Embryonic facial prominence (tissue), 1 donor: ENCODE data around the gene DPYSL5.
A peak's percentile ranks its signal among the peaks of the same experiment; 100 is the strongest.
"Not testable (repeated sequence)": the region's sequence is repeated elsewhere in the genome, so short reads cannot be mapped to it uniquely, and the experiment has no call there.

ENCODE experiments used
- DNase-seq: peaks from one replicate; pipeline ENCODE4 v3.0.0-alpha.2; 2016; ENCODE audit errors: extremely low spot score

The DPYSL5 gene

DNA sequence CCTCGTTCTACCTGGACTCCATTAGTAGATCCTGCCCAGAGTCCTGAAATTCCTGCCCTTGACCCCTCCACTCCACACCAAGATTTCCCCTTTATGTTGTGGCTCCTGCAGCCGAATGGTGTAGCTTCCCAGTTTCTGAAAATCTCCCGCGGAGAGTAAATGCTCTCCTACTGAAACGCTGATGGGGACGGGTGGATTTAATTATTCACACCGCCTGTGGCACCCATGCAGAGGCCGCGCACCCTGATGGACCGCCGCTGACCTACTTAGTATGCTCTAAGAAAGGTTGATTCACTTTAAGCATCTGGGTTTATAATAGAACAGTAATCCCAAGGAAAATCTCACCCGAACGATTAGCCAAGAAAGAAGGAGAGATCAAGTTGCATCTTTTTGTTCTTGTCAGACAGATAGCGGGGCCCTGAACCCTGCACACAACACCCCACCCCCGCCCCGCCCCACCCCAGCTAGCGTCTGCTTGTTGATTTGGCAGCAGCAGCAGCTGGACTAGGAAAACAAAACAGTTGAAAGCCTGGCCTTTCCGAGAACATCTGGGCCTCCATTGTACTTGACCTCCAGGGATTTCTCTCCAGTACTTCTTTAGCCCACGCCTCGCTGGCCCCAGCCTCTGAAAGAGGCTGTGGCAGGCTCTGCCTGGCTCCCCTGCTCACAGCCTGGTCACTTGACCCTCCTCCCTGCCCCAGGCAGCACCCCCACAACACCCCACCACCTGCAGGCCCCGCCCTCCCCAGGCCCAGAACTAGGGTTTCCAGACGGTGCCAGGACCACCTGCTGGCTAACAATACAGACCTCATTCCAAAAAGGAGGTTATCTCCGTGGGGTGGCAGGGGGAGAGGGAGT is 53.6 kb downstream of the DPYSL5 start:
- no peak for DNase-seq

- DNase-seq: no peak
These were observed 55.7 kb downstream of the DPYSL5 start for GRCh38 chr2:26903676-26904075.

- DNase-seq: no peak
These were observed 56.9 kb downstream of the DPYSL5 start for GRCh38 chr2:26904839-26905238.

DNA sequence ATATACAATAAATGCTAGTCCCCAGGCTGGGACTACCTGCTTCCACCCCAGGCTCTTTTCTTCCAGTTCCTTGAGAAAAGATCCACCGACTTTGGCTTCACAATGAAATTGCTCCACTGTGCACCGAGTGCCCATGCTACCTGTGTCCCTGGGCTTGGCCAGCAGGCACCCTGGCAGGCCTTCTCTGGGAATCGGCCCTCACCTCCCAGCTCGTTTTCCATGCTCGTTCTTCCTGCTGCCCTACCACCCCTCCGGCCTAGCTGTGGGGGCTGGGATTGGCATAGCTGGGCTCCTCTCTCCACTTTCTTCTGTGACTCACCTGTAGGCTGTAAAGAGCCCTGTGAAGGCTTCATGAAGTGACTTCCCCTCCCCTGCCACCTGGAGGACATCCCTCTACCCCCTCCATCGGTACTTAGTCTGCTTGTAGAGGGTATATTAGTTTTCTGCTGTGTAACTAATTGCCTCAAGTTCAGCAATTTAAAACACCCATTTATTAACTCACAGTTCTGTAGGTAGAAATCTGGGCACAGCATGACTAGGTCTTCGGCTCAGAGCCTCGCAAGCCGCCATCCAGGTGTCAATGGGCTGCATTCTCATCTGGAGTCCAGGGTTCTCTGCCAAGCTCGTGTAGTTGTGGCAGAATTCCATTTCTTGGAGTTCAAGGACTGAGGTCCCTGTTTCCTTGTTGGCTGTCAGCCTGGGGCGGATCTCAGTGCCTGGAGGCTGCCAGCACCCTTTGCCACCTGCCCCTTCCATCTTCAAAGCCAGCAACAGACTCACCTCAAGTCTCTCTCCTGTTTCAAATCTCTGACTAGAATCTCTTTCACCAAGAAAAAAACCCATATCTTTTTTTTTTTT is 57.6 kb downstream of the DPYSL5 start:
- DNase-seq: no peak

DNA sequence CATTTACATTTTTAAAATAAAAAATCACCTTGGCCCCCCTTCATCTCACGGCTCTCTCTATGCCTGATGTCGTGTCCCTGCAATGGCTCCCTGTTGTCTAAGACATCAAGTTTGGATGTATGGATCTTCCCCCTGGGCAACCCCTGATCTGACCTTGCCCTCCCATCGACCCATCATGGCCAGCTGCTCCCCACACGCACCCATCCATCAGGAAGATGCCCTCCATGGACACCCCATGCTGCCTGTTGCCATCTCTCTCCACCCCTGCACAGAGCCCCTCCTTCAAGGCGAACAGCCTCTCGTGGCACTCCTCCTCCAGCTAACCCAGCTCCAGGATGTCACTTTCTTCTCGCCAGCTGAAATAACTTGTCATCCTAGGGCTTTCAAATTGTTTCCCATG is 59.5 kb downstream of the DPYSL5 start:
- DNase-seq: no peak

GRCh38 chr2:26910176-26910575 is 62.2 kb downstream of the DPYSL5 start:
- DNase-seq: no peak

DNA sequence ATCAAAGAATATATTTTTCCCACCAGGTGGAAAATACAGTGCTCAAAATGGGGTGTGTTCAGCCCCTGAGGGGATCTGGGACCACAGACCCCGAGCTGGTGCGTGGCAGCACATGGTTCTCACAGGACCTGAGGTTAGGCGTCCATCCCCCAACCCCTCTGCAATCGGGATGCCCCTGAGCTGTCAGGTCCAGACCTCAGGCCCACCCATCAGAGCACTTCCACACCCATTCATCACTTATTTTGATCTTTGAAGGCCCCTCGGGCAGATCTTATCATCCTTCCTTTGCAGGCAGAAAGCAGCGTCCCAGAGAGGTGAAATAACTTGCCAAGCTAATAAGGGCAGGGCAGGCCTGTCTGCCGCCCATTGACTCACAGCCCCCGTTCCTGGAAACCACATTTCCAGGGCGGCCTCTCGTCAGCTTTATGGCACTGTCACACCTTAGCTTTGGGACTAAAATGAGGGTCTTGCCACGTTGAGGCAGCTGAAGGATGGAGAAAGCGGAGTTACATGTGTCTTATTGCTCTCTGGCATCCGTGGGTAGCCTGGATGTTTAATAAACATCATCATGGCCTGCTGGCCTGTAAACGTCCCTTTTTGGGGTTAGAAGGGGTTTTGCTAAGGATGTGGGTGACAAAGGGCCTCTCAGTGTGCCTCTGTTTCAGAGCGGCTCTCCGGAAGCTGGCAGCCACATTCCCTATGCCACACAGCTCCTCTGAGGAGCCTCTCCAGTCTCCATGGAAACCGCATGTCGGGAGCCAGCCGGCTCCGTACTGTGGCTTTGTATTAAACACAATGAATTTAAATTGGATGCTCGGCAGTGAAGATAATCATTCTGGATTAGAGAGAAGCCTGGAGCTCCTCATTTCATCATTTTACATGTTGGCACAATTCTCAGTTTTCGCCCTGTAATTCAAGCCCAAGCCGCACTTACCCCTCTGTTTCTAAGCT is 64.3 kb downstream of the DPYSL5 start:
- peak; percentile 34 for DNase-seq

DNA sequence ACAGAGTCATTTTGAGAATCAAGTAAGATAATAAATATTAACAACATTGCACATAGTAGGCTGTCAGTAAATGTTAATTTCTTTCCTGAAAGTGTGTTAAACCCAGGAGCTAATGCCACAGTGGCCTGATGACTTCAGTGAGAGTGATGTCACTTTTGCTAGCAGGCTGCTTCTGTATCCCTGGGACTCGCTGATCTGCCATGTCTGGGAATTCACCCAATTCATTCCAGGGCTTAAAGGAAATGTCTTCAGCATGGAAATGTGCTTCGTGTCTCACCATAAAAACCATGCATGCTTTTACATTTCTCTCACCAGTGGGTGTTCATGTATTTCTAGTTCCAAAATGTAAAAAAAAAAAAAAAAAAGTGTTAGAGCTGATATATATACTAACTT is 65.7 kb downstream of the DPYSL5 start:
- DNase-seq: no peak

GRCh38 chr2:26913999-26914658 is 66.2 kb downstream of the DPYSL5 start:
- no peak for DNase-seq

- DNase-seq: no peak
These were observed 66.9 kb downstream of the DPYSL5 start for GRCh38 chr2:26914659-26915310.

GRCh38 chr2:26915316-26915715 is 67.4 kb downstream of the DPYSL5 start:
- DNase-seq: no peak

DNA sequence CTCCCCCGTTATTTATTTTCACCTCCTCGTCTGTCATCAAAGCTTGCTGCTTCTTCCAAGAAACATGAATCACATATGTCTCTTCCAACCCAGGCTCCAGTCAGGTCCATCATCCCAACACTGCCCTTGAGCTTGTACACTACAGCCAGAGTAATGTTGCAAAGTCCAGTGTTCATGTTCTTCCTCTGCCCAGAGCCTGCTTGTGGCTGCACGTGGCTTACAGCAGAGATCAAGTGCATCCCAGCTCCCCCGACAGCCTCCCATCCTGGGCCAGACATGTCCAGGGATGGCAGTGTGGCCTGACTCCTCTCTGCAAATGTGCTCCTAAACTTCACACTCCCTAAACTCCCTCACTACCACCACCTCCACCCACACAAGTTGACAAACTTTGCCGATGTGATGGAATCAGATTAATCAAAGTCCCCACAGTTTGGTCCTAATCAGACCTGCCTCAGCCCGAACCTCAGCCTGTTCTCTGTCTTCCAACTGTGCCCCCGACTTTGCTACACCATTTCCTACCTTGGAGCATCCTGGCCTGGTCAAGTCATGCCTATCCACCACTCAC is 68.3 kb downstream of the DPYSL5 start:
- DNase-seq: no peak

DNA sequence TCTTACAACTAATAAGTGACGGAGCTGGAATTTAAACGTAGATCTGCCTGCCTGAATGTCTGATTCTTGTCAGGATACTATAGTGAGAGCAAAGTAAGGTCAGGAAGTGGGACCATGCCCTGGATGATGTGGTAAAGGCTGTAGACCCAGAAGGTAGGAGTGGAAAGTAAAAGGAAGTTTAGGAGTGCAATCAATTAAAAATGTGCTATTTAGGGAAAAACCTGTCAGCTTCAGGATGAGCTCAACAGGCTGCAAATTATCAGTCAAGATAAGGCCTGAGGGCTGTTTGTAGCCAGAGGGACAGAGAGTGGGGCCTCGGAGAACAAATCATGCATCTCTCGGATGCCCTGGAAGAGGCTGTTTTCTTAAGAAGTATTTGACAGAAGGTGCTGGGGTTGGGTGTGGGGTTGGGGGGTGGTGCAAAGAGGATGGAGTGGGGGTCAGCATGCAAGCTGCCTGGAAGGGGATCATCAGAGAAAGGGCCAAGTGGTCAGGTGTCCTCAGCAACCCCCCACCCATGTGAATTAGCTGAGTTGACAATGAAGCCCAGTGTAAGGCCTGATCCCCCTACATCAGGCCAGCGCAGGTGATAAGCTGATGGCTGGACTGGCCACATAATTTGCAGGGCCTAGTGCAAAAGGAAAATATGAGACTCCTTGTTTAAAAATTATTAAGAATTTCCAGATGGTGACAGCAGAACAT is 69.4 kb downstream of the DPYSL5 start:
- DNase-seq: no peak

GRCh38 chr2:26921323-26921722 is 73.4 kb downstream of the DPYSL5 start:
- no peak for DNase-seq

DNA sequence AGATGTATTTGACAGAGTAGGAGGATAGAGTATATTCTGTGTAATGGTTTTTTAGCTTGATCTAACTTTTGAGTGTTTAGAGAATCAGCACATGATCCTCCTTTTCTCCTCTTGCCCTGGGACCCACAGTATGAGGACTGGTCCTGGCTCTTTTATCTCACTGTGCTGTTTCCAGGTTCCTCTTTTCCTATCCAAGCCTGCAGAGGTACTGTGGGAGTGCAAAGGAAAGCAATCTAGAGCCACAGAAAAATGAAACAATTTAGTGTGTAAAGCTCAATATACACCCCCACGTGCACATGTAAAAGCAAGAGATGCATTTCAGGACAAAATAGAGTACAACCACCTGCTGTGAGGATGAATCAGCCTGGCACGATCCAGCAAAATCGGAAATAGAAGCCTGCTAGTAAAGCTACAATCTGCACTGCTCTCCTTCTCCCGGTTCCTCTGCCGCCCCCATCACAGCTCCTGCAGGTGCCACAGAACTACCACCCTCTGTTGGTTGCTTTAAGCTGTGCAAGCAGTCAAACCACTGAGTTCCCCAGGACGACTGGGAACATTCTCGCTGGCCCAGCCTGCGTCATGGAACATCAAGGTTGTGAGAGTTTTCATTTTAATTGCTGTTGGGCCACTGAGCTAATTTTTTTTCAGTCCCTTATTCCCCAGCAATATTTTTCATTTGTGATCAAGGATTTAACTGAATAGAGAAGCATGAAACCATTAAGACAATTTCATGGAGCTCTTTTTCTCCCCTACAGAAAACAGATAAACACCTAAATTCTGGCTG is 74.7 kb downstream of the DPYSL5 start:
- no peak for DNase-seq

DNA sequence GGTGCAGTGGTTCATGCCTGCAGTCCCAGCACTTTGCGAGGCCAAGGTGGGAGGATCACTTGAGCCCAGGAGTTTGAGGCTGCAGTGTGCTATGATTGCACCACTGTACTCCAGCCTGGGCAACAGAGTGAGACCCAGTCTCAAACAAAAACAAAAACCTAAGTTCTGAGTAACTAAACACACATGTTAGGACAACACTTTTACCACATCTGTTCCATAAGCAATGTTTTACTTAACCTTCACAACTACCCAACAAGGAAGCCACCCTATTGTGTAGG is 75.2 kb downstream of the DPYSL5 start:
- not testable (repeated sequence) for DNase-seq

GRCh38 chr2:26924731-26925099 is 76.8 kb downstream of the DPYSL5 start:
- no peak for DNase-seq

DNA sequence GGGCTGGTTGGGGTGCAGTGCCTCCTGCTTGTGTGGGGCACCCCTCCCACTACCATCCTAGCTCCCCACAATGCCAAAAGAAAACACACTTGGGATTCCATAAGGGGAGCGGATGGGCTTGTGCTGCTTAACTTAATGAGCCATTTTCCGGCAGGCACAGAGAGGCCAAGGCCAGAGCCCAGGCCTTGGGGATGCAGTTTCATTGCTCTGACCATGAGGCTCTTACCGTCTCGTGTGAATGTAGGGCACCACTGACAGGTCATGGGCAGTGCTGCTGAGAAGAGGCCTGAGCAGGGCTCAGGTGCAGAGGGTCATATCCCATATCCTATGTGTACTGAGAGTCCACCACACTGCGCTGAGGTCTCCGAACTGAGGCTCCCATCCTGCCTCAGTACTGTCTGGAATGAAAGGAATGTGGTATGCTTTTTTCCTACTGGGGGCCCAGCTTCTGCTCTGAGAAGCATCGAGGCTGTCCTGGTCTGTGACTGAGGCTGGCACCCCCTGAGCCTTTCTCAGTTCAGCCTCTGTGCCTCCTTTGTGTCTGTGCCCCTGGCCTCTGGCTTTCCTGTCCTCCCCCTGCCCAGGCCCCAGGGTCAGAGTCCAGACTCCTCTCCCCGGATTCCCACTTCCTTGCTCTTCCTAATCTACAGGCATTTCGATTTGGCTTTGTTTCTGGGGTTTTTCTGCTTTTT is 77.3 kb downstream of the DPYSL5 start:
- DNase-seq: no peak

DNA sequence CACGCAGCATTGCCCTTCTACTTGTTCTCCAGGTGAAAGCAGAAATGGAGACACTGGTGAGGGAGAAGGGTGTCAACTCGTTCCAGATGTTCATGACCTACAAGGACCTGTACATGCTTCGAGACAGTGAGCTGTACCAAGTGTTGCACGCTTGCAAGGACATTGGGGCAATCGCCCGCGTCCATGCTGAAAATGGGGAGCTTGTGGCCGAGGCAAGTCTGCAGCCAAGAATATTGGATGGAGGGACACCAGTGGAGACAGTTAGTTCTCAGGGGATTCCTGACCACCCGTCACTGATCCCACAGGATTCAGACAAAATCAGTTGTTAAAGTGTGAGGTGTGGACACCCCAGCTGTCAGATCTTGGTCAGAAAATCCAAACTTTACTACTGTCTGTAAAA is 79.3 kb downstream of the DPYSL5 start:
- no peak for DNase-seq
